GM19238 (cell line): ENCODE data around the gene PSMA8.
"Not testable (repeated sequence)": the region's sequence is repeated elsewhere in the genome, so short reads cannot be mapped to it uniquely, and the experiment has no call there.

Experiments used
- DNase-seq: peaks from one replicate; pipeline ENCODE4 v3.0.0; 2011; ENCODE audit warnings: low spot score; ENCODE audit not compliant: insufficient read length

Gene PSMA8

GRCh38 chr18:26175481-26175880 is 41.8 kb downstream of the PSMA8 start:
- DNase-seq: no peak

GRCh38 chr18:26176134-26176533 is 42.5 kb downstream of the PSMA8 start:
- no peak for DNase-seq

- DNase-seq: no peak
Measured at GRCh38 chr18:26181343-26181826, 47.7 kb downstream of the PSMA8 start.

GRCh38 chr18:26183395-26184112 is 49.9 kb downstream of the PSMA8 start:
- no peak for DNase-seq

GRCh38 chr18:26185267-26185666 is 51.6 kb downstream of the PSMA8 start:
- DNase-seq: no peak

- no peak for DNase-seq
Measured at GRCh38 chr18:26190506-26190905, 56.8 kb downstream of the PSMA8 start.

GRCh38 chr18:26192233-26192632 is 58.6 kb downstream of the PSMA8 start:
- no peak for DNase-seq

- DNase-seq: no peak
Measured at GRCh38 chr18:26196605-26197004, 62.9 kb downstream of the PSMA8 start.

- not testable (repeated sequence) for DNase-seq
Measured at GRCh38 chr18:26202001-26202400, 68.3 kb downstream of the PSMA8 start.

- no peak for DNase-seq
Measured at GRCh38 chr18:26205318-26205717, 71.6 kb downstream of the PSMA8 start.

- DNase-seq: no peak
Measured at GRCh38 chr18:26206488-26206887, 72.8 kb downstream of the PSMA8 start.

GRCh38 chr18:26207937-26208336 is 74.3 kb downstream of the PSMA8 start:
- no peak for DNase-seq

- DNase-seq: no peak
Measured at GRCh38 chr18:26208977-26209376, 75.3 kb downstream of the PSMA8 start.

GRCh38 chr18:26210147-26210546 is 76.5 kb downstream of the PSMA8 start:
- DNase-seq: no peak

- DNase-seq: peak; percentile 19
Measured at GRCh38 chr18:26215247-26215970, 81.7 kb downstream of the PSMA8 start.

- DNase-seq: no peak
Measured at GRCh38 chr18:26225022-26225693, 91.5 kb downstream of the PSMA8 start.

- no peak for DNase-seq
Measured at GRCh38 chr18:26225915-26226228, 92.2 kb downstream of the PSMA8 start.

- DNase-seq: peak; percentile 76
Measured at GRCh38 chr18:26226229-26227050, 92.8 kb downstream of the PSMA8 start, which contains the start of gene TAF4B. TSS of gene TAF4B (plus strand) at chr18:26226445. CDS start at chr18:26226934, 489 bp downstream.

GRCh38 chr18:26227051-26227670 is 93.5 kb downstream of the PSMA8 start:
- no peak for DNase-seq

- no peak for DNase-seq
Measured at GRCh38 chr18:26228562-26229260, 95.0 kb downstream of the PSMA8 start.
